ENCODE results near the gene CEBPB. TPM values are rescaled to one million over a fixed set of nuclear protein-coding genes. Genes with fewer than 3 reads are reported as not detected.

The CEBPB gene
- total and polyA plus RNA-seq, 12 donors, result 20.9 to 104 (median 40.4) TPM

DNA sequence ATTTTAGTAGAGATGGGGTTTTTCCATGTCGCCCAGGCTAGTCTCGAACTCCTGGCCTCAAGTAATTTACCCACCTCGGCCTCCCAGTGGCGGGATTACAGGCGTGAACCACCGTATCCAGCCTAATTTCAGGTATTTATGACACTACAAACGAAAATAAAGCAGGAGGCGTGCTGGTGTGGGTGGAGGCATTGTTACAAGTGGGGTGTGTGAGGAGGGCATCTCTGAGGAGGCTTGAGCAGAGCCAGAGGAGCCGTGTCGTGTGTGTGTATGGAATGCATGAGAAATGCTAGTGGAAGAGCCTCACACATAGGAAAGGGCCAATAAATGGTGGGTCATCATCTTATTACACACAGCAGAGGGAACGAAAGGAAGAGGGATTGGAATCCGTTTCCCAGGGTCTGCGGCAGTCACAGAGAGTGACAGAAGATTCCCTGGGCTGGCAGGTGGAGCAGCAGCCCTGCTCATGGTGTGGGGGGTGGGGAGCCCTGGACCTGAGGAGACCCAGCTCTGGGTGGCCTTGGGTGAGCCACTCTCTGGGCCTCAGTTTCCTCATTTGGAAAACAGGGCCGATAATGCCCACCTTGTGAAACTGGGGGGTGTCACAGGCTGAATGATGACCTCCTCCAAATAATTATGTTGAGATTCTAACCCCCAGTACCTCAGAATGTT is 19.9 kb upstream of the CEBPB start:
- peaks cover 1 to 56% (median 32%) of the 10 kb centered on the region in 9 donors for H3K4me1 ChIP-seq
- peaks cover 0 to 6% (median 0%) of the 10 kb centered on the region in 11 donors for H3K9me3 ChIP-seq
- no peak overlapping the region for H3K4me3 ChIP-seq
- WGBS, 2 donors, result 94 to 96% methylated on average over 14 of the region's 14 CpGs
- ATAC-seq (no peak), DNase-seq (no peak)
- H3K27ac ChIP-seq, result peak overlapping the region in 4 of 10 donors; percentile 33 to 97 (median 92)
- TF ChIP-seq CTCF (IDR thresholded peaks at IDR 0.05), result no peak
- intact Hi-C loops (cut with DNase I), result loop anchor here in 4 of 10 donors (5.0 kb wide), 3 partner anchors 48 to 193 kb away; partner anchors contain the start of gene SNAI1 (in 2 of the 4)
- H3K36me3 ChIP-seq, result peaks cover 0 to 8% (median 0%) of the 10 kb centered on the region in 9 donors
- H3K27me3 ChIP-seq, result no peaks in the 10 kb centered on the region

DNA sequence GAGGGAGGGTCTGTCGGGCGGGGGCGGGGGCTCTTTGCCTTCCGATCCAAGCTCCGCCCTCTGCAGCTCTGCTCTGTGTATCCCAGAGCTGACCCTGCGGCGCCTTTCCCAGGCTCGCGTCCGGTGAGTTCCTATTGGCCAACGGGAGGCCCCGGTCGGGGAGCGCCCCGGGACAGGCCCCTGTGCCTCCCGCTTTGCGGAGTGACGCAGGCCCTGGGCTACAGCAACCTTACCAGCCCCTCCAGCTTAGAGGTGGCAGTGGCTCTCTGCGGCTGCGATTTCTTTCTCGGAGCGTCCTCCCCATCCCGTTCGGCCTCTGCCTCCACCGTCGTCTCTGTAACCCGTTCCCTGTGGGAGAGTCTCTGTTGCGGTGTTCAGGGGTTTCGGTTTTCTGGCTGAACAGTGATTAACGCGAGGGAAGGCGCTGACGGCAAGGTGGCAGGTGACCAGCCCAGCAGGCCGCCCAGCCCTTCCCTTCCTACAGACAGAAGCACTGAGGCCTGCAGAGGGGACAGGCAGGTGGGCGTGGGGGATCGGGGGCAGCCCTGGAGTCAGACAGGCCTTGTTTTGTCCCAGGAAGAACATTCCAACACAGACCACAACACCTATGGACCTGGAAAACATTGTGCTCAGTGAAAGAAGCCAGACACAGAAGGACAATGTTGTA is 18.1 kb upstream of the CEBPB start:
- H3K27me3 ChIP-seq, result no peaks in the 10 kb centered on the region
- peak overlapping the region; percentile 44 to 70 (median 62) for H3K4me3 ChIP-seq
- peaks cover 0 to 8% (median 0%) of the 10 kb centered on the region in 9 donors for H3K36me3 ChIP-seq
- WGBS, 2 donors, result 2 to 3% methylated on average over 36 of the region's 36 CpGs
- H3K9me3 ChIP-seq, result peaks cover 0 to 6% (median 0%) of the 10 kb centered on the region in 11 donors
- ATAC-seq, result peak; percentile 95 to 98 (median 97)
- H3K27ac ChIP-seq, result peak overlapping the region; percentile 78 to 97 (median 90)
- intact Hi-C loops (cut with DNase I), result loop anchor here in 4 of 10 donors (5.0 kb wide), 3 partner anchors 50 to 195 kb away; partner anchors contain the start of gene SNAI1 (in 2 of the 4)
- TF ChIP-seq CTCF (IDR thresholded peaks at IDR 0.05), result no peak
- peak; percentile 92 to 93 for DNase-seq
- peaks cover 0 to 43% (median 18%) of the 10 kb centered on the region in 9 donors for H3K4me1 ChIP-seq

- WGBS, 2 donors, result 75 to 84% methylated on average over 5 of the region's 5 CpGs
- Histone ChIP-seq H3K4me3 (no peak overlapping the region), H3K9me3 (peaks cover 0 to 5% (median 0%) of the 10 kb centered on the region in 11 donors), H3K4me1 (peaks cover 0 to 36% (median 22%) of the 10 kb centered on the region in 9 donors), H3K27me3 (no peaks in the 10 kb centered on the region), H3K36me3 (peaks cover 0 to 8% (median 0%) of the 10 kb centered on the region in 9 donors), H3K27ac (no peak overlapping the region)
- intact Hi-C loops (cut with DNase I), result loop anchor here in 4 of 10 donors (5.0 kb wide), 3 partner anchors 52 to 197 kb away; partner anchors contain the start of gene SNAI1 (in 2 of the 4)
- ATAC-seq (no peak), DNase-seq (no peak)
- TF ChIP-seq CTCF (IDR thresholded peaks at IDR 0.05), result no peak
Measured at GRCh38 chr20:50174456-50174855, 16.2 kb upstream of the CEBPB start.

All from heart right ventricle (tissue), 16 donors.